HG02938 (cell line): Measurements from ENCODE around the gene ARX.

ENCODE experiments used
- ATAC-seq: cut with Tn5 transposase; IDR thresholded peaks from one replicate; pipeline ENCODE4 v1.9.1; 2021; ENCODE audit warnings: mild to moderate bottlenecking, moderate library complexity; ENCODE audit not compliant: unreplicated experiment

Gene ARX

GRCh38 chrX:25001808-25002660, 13.7 kb downstream of the ARX start:
- no peak for ATAC-seq

- no peak for ATAC-seq
Observed at GRCh38 chrX:24999511-24999910, 16.3 kb downstream of the ARX start.

GRCh38 chrX:24996096-24996709, 19.6 kb downstream of the ARX start:
- ATAC-seq: no peak

- ATAC-seq: no peak
Observed at GRCh38 chrX:24993879-24994278, 21.9 kb downstream of the ARX start.

GRCh38 chrX:24990535-24990934, 25.2 kb downstream of the ARX start:
- no peak for ATAC-seq

GRCh38 chrX:24988314-24988713, 27.5 kb downstream of the ARX start:
- no peak for ATAC-seq

GRCh38 chrX:24987731-24988130, 28.0 kb downstream of the ARX start:
- no peak for ATAC-seq

GRCh38 chrX:24985120-24985519, 30.6 kb downstream of the ARX start:
- ATAC-seq: no peak

- no peak for ATAC-seq
Observed at GRCh38 chrX:24983931-24984330, 31.8 kb downstream of the ARX start.

- ATAC-seq: no peak
Observed at GRCh38 chrX:24982306-24982965, 33.3 kb downstream of the ARX start.

GRCh38 chrX:24981030-24981429, 34.7 kb downstream of the ARX start:
- ATAC-seq: no peak

GRCh38 chrX:24979081-24979480, 36.7 kb downstream of the ARX start:
- ATAC-seq: no peak

- no peak for ATAC-seq
Observed at GRCh38 chrX:24969812-24970211, 46.0 kb downstream of the ARX start.

GRCh38 chrX:24965372-24965771, 50.4 kb downstream of the ARX start:
- ATAC-seq: no peak

GRCh38 chrX:24963823-24964222, 51.9 kb downstream of the ARX start:
- ATAC-seq: no peak

GRCh38 chrX:24961809-24962208, 54.0 kb downstream of the ARX start:
- no peak for ATAC-seq

- no peak for ATAC-seq
Observed at GRCh38 chrX:24956828-24957227, 58.9 kb downstream of the ARX start.

- no peak for ATAC-seq
Observed at GRCh38 chrX:24955372-24955930, 60.3 kb downstream of the ARX start.

GRCh38 chrX:24954732-24955131, 61.0 kb downstream of the ARX start:
- ATAC-seq: no peak
